ENCODE results near the gene KRTAP4-8.
"Not testable (repeated sequence)": the region's sequence is repeated elsewhere in the genome, so short reads cannot be mapped to it uniquely, and the experiment has no call there.

The KRTAP4-8 gene

DNA sequence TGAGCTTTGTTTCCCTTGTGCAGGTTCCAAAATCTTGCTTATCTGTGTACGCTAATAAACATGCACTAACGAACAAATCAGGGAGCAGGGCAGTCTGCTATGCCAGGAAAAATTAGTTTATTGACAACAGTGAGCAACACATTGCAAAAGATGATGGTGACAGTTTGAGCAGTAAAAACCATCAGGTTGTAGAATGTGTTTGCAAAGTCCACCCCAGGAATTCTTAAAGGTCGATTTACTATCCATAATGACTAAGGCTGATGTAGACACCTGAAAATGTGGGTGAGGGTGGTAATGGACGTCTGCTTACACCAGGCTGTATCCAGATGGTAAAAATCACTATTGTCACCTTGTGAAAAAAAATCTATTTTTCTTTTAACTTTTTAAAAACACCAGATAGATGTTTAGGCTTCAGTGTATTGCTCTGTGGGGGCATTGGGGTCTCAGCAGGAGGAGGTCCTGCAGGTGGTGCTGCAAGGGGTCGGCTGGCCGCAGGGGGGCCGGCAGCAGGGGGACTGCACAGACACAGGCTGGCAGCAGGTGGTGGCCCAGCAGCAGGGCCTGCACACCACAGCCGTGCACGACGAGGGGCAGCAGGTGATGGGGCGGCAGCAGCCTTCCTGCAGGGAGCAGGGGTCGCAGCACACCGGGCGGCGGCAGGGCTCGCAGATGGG is 32.8 kb downstream of the KRTAP4-8 start:
- not testable (repeated sequence) for H3K27me3 ChIP-seq (ENCODE audit: control insufficient read depth, insufficient read depth, low read length, poor library complexity, severe bottlenecking); H3K9me3 ChIP-seq (ENCODE audit: control insufficient read depth, low read length); H3K4me3 ChIP-seq (ENCODE audit: insufficient read depth, low read depth, low read length); H3K36me3 ChIP-seq (ENCODE audit: control insufficient read depth, insufficient read depth, low read length); H3K27ac ChIP-seq (ENCODE audit: insufficient read depth, low read depth, low read length, poor library complexity, severe bottlenecking); H3K4me1 ChIP-seq (ENCODE audit: control insufficient read depth, insufficient read depth, low read length)
- 84 to 88% methylated on average over 4 to 5 of the region's 16 CpGs for WGBS, 2 experiments

DNA sequence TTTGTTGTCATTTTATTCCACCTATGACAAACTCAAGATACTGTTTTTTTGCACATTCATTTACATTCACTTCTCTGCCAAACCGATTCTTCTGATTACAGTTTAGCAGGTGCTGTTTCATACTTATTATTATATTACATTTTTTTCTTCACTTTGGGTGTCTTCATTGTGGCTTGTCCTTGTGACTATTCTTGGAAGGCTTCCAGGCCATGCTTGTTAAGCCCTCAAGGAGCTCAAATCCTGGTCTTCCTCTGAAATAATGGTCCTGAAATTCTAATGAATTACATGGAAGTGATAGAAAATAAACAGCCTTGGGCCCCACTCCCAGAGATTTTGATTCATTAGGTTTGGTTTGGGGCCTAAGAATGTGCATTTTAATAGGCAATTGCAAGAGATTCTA is 33.6 kb downstream of the KRTAP4-8 start:
- H3K4me3 ChIP-seq (ENCODE audit: insufficient read depth, low read depth, low read length), result no peak overlapping the region
- no peaks in the 10 kb centered on the region for H3K36me3 ChIP-seq (ENCODE audit: control insufficient read depth, insufficient read depth, low read length)
- no peak overlapping the region for H3K27ac ChIP-seq (ENCODE audit: insufficient read depth, low read depth, low read length, poor library complexity, severe bottlenecking)
- H3K4me1 ChIP-seq (ENCODE audit: control insufficient read depth, insufficient read depth, low read length), result no peaks in the 10 kb centered on the region
- H3K27me3 ChIP-seq (ENCODE audit: control insufficient read depth, insufficient read depth, low read length, poor library complexity, severe bottlenecking), result no peaks in the 10 kb centered on the region
- 92% methylated on average over 1 of the region's 1 CpG; no CpG with 5 or more reads in 1 of the 2 experiments for WGBS, 2 experiments
- H3K9me3 ChIP-seq (ENCODE audit: control insufficient read depth, low read length), result no peaks in the 10 kb centered on the region

DNA sequence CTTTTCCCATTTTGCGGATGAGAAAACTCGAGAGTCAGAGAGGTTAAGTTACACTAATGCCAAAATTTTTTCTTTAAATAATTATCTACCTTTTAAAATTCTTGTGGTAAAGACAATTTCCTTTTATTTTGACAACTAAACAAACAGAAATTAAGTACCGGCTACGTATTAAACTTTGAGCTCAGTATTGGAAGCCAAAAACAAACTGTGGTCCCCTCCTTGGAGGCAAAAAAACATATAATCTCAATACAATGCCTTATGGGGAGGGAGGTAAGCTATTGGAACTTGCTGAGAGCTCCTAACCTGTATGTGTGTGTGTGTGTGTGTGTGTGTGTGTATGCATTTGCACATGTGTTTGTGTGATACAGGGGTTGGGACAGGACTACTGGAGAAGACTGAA is 34.5 kb downstream of the KRTAP4-8 start:
- H3K4me3 ChIP-seq (ENCODE audit: insufficient read depth, low read depth, low read length), result no peak overlapping the region
- H3K27ac ChIP-seq (ENCODE audit: insufficient read depth, low read depth, low read length, poor library complexity, severe bottlenecking), result no peak overlapping the region
- WGBS, 2 experiments, result 94 to 95% methylated on average over 2 to 4 of the region's 4 CpGs
- H3K4me1 ChIP-seq (ENCODE audit: control insufficient read depth, insufficient read depth, low read length), result no peaks in the 10 kb centered on the region
- H3K9me3 ChIP-seq (ENCODE audit: control insufficient read depth, low read length), result no peaks in the 10 kb centered on the region
- H3K36me3 ChIP-seq (ENCODE audit: control insufficient read depth, insufficient read depth, low read length), result no peaks in the 10 kb centered on the region
- no peaks in the 10 kb centered on the region for H3K27me3 ChIP-seq (ENCODE audit: control insufficient read depth, insufficient read depth, low read length, poor library complexity, severe bottlenecking)

DNA sequence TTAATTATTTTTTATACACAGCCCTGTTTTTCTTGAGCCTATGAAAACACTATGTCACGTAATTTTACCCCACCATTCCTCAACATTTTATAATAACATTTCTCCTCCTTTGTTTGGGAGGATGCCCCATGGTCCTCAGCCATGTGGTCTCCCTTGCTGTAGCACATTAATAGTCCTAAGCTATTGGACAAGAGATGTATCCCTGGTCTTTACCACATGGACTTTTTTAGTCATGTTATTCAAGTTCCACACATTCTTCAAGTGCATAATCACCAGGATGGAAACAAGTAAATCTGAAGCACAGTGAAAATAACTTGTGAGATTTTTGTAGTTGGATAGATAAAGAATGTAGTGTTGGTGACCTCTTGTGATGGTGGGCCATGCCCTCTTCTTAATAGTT is 36.0 kb downstream of the KRTAP4-8 start:
- Histone ChIP-seq H3K4me3 (ENCODE audit: insufficient read depth, low read depth, low read length) (no peak overlapping the region), H3K27me3 (ENCODE audit: control insufficient read depth, insufficient read depth, low read length, poor library complexity, severe bottlenecking) (no peaks in the 10 kb centered on the region), H3K4me1 (ENCODE audit: control insufficient read depth, insufficient read depth, low read length) (no peaks in the 10 kb centered on the region), H3K9me3 (ENCODE audit: control insufficient read depth, low read length) (no peaks in the 10 kb centered on the region), H3K36me3 (ENCODE audit: control insufficient read depth, insufficient read depth, low read length) (no peaks in the 10 kb centered on the region), H3K27ac (ENCODE audit: insufficient read depth, low read depth, low read length, poor library complexity, severe bottlenecking) (no peak overlapping the region)
- 85 to 91% methylated on average over 1 of the region's 1 CpG for WGBS, 2 experiments

DNA sequence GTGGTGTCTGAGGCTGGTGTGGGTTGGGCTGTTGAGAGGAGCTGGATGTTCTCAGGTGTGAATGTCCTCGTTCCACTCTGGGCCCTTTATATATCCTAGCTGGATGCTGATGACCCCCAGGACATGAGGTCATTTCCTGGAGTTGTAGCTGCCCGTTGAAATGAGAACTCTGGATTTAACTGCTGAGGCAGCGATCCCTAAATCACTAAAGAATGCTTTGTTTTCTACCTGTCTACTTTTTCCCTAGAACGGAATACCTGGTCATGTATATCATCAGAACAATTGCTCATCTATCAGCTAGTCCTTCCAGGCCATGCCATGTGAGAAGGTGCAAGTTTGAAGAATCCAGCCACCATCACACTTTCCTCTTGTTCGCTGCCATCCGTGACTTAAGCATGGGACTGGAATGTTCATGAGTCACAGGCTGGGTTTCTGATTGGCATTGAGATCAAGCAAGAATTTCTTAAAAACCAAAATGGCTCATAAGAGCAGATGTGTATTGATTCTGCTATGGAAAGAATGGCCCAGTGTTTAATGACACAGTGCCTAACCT is 37.8 kb downstream of the KRTAP4-8 start, which contains the start of gene KRTAP2-3:
Gene KRTAP2-3, minus strand, starts transcription at position 63 of the 553 bp plus-strand sequence. CDS start 64 bp downstream, outside the sequence.
- Histone ChIP-seq H3K9me3 (ENCODE audit: control insufficient read depth, low read length) (no peaks in the 10 kb centered on the region), H3K27ac (ENCODE audit: insufficient read depth, low read depth, low read length, poor library complexity, severe bottlenecking) (no peak within 1 kb of the TSS), H3K27me3 (ENCODE audit: control insufficient read depth, insufficient read depth, low read length, poor library complexity, severe bottlenecking) (no peaks in the 10 kb centered on the region), H3K4me3 (ENCODE audit: insufficient read depth, low read depth, low read length) (no peak within 1 kb of the TSS), H3K36me3 (ENCODE audit: control insufficient read depth, insufficient read depth, low read length) (no peaks in the 10 kb centered on the region), H3K4me1 (ENCODE audit: control insufficient read depth, insufficient read depth, low read length) (no peaks in the 10 kb centered on the region)
- WGBS, 2 experiments, result 89 to 91% methylated on average over 6 of the region's 6 CpGs

DNA sequence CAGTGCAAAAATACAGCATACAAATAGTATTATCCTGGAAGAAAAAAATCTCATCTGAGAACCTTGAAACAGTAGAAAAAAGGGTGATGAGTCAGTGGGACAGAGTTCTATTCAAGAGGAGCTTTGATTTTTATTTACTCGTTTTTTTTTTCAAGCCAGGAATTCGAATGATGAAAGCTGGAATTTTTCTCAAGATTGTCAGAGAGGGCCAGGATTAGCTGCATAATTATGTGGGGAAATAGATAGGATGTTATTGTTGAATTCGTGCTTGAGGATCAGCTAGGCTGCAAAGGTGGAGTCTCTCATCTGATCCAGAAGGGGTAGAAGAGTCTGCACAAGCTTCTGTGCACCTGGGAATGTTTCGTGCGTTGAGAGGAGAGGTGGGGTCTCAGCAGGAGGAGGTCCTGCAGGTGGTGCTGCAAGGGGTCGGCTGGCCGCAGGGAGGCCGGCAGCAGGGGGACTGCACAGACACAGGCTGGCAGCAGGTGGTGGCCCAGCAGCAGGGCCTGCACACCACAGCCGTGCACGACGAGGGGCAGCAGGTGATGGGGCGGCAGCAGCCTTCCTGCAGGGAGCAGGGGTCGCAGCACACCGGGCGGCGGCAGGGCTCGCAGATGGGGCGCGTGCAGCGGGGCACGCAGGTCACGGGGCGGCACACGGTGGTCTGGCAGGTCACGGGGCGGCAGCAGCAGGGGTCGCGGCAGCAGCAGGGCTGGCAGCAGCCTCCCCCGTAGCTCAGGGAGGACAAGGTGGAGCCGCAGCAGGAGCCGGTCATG is 38.5 kb downstream of the KRTAP4-8 start:
- H3K27ac ChIP-seq (ENCODE audit: insufficient read depth, low read depth, low read length, poor library complexity, severe bottlenecking); H3K27me3 ChIP-seq (ENCODE audit: control insufficient read depth, insufficient read depth, low read length, poor library complexity, severe bottlenecking); H3K4me1 ChIP-seq (ENCODE audit: control insufficient read depth, insufficient read depth, low read length); H3K36me3 ChIP-seq (ENCODE audit: control insufficient read depth, insufficient read depth, low read length); H3K9me3 ChIP-seq (ENCODE audit: control insufficient read depth, low read length); H3K4me3 ChIP-seq (ENCODE audit: insufficient read depth, low read depth, low read length): not testable (repeated sequence)
- WGBS, 2 experiments, result 79 to 85% methylated on average over 10 to 11 of the region's 31 CpGs

DNA sequence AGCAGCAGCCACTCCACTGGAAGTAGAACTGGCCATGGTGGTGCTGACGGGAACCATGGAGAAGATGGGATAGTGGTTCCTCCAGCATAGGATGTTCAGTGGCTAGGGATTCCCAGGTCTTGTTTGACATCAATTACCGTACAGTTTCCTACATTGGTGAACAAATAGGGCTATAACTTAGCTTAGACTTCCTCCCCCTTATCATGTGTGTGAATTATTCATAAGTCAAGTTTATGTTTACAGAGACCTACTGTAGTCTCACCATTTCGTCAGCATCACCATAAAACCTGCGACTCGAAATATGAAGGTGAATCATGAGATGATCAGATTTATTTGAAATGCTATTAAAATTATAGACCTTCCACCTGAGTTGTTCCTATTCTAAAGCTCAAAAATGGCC is 39.2 kb downstream of the KRTAP4-8 start:
- Histone ChIP-seq H3K4me3 (ENCODE audit: insufficient read depth, low read depth, low read length) (no peak overlapping the region), H3K9me3 (ENCODE audit: control insufficient read depth, low read length) (no peaks in the 10 kb centered on the region), H3K27ac (ENCODE audit: insufficient read depth, low read depth, low read length, poor library complexity, severe bottlenecking) (no peak overlapping the region), H3K4me1 (ENCODE audit: control insufficient read depth, insufficient read depth, low read length) (no peaks in the 10 kb centered on the region), H3K36me3 (ENCODE audit: control insufficient read depth, insufficient read depth, low read length) (no peaks in the 10 kb centered on the region), H3K27me3 (ENCODE audit: control insufficient read depth, insufficient read depth, low read length, poor library complexity, severe bottlenecking) (no peaks in the 10 kb centered on the region)
- 86 to 95% methylated on average over 2 to 5 of the region's 5 CpGs for WGBS, 2 experiments

DNA sequence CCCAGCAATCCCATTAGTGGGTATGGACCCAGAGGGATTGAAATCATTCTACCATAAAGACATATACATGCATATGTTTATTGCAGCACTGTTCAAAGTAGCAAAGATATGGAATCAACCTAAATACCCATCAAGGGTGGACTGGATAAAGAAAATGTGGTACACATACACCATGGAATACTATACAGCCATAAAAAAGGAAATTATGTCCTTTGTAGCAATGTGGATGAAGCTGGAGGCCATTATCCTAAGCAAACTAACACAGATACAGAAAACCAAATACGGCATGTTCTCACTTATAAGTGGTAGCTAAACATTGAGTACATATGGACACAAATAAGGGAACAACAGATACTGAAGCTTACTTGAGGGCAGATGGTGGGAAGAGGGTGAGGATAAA is 40.4 kb downstream of the KRTAP4-8 start:
- no peaks in the 10 kb centered on the region for H3K27me3 ChIP-seq (ENCODE audit: control insufficient read depth, insufficient read depth, low read length, poor library complexity, severe bottlenecking)
- WGBS, 2 experiments, result 100% methylated on average over 1 of the region's 1 CpG; no CpG with 5 or more reads in 1 of the 2 experiments
- H3K4me1 ChIP-seq (ENCODE audit: control insufficient read depth, insufficient read depth, low read length), result no peaks in the 10 kb centered on the region
- H3K4me3 ChIP-seq (ENCODE audit: insufficient read depth, low read depth, low read length), result no peak overlapping the region
- no peak overlapping the region for H3K27ac ChIP-seq (ENCODE audit: insufficient read depth, low read depth, low read length, poor library complexity, severe bottlenecking)
- no peaks in the 10 kb centered on the region for H3K36me3 ChIP-seq (ENCODE audit: control insufficient read depth, insufficient read depth, low read length)
- no peaks in the 10 kb centered on the region for H3K9me3 ChIP-seq (ENCODE audit: control insufficient read depth, low read length)

DNA sequence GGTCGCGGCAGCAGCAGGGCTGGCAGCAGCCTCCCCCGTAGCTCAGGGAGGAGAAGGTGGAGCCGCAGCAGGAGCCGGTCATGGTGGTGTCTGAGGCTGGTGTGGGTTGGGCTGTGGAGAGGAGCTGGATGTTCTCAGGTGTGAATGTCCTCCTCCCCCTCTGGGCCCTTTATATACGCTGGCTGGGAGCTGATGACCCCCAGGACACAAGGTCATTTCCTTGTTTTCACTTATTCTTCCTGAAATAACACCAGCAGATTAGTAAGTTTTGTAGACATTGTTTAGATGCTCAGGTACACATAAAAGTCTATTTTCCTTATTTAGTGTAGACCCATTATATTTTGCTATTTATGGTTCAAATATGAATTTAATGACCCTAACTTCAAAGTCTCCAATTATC is 42.8 kb downstream of the KRTAP4-8 start, which contains the start of gene KRTAP2-2:
Gene KRTAP2-2, minus strand, starts transcription at position 101 of the 400 bp plus-strand sequence. Its CDS starts 19 bp downstream, at position 82.
- not testable (repeated sequence) for H3K36me3 ChIP-seq (ENCODE audit: control insufficient read depth, insufficient read depth, low read length); H3K27ac ChIP-seq (ENCODE audit: insufficient read depth, low read depth, low read length, poor library complexity, severe bottlenecking); H3K4me1 ChIP-seq (ENCODE audit: control insufficient read depth, insufficient read depth, low read length); H3K27me3 ChIP-seq (ENCODE audit: control insufficient read depth, insufficient read depth, low read length, poor library complexity, severe bottlenecking); H3K9me3 ChIP-seq (ENCODE audit: control insufficient read depth, low read length); H3K4me3 ChIP-seq (ENCODE audit: insufficient read depth, low read depth, low read length)
- WGBS, 2 experiments, result 83% methylated on average over 1 of the region's 6 CpGs; no CpG with 5 or more reads in 1 of the 2 experiments

DNA sequence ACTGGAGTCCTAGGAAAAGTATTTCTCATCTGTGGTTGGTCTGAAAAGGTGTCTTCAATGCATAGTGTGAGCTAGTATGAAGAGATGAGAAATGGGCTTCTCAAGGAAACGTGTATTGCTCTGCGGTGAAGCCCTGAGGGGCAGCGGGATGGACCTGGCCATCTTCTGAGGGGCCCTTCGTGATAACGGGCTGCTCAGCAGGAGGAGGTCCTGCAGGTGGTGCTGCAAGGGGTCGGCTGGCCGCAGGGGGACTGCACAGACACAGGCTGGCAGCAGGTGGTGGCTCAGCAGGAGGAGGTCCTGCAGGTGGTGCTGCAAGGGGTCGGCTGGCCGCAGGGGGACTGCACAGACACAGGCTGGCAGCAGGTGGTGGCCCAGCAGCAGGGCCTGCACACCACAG is 43.4 kb downstream of the KRTAP4-8 start:
- WGBS, 2 experiments, result 92 to 95% methylated on average over 7 to 9 of the region's 9 CpGs
- H3K36me3 ChIP-seq (ENCODE audit: control insufficient read depth, insufficient read depth, low read length); H3K27ac ChIP-seq (ENCODE audit: insufficient read depth, low read depth, low read length, poor library complexity, severe bottlenecking); H3K4me3 ChIP-seq (ENCODE audit: insufficient read depth, low read depth, low read length); H3K9me3 ChIP-seq (ENCODE audit: control insufficient read depth, low read length); H3K27me3 ChIP-seq (ENCODE audit: control insufficient read depth, insufficient read depth, low read length, poor library complexity, severe bottlenecking); H3K4me1 ChIP-seq (ENCODE audit: control insufficient read depth, insufficient read depth, low read length): not testable (repeated sequence)

Measured in ectodermal cell (in vitro differentiated cells).